ENCODE results near the gene EHMT1. TPM values are rescaled to one million over a fixed set of nuclear protein-coding genes. Genes with fewer than 3 reads are reported as not detected.

Gene EHMT1
- total and polyA plus RNA-seq, 9 of the 15 experiments (the other 6 are each of a cell fraction or from before 2014, with no cell fraction given), result 2.2 to 76.0 (median 36.4) TPM

GRCh38 chr9:137719194-137719593 lies 100.4 kb downstream of the EHMT1 start (continued):
- TF ChIP-seq C11orf30 (IDR thresholded peaks at IDR 0.05; ENCODE audit: low read depth) (no peak), PCBP2 (IDR thresholded peaks at IDR 0.05; ENCODE audit: low read depth, low read length, poor library complexity, severe bottlenecking) (no peak)

GRCh38 chr9:137720571-137721110 lies 101.8 kb downstream of the EHMT1 start:
- Histone ChIP-seq H4K20me1 (replicated peaks; ENCODE audit: control insufficient read depth, insufficient read depth, low read length) (no peaks in the 10 kb centered on the region), H3K4me2 (ENCODE audit: insufficient read depth, low read length) (no peak overlapping the region), H3K9me1 (ENCODE audit: control insufficient read depth, insufficient read depth, low read length) (no peaks in the 10 kb centered on the region), H3K9ac (ENCODE audit: insufficient read depth in 1 of 2, low read depth in 2 of 2, low read length in 2 of 2) (no peak overlapping the region), H3K79me2 (ENCODE audit: control insufficient read depth, insufficient read depth, low read length) (peaks cover 45% of the 10 kb centered on the region), H3K27ac (ENCODE audit: extremely low read depth, low read depth, low read length) (no peak overlapping the region), H3K4me3 (no peak overlapping the region), H2AFZ (ENCODE audit: low read depth, low read length) (no peak overlapping the region), H3K4me1 (replicated peaks in 1 of 2; ENCODE audit: control insufficient read depth in 2 of 2, insufficient read depth in 2 of 2, low read length in 2 of 2) (peaks cover 2 to 16% of the 10 kb centered on the region in 2 experiments; a peak in 3 of 5 replicates), H3K9me3 (replicated peaks; ENCODE audit: control insufficient read depth, insufficient read depth, low read depth, low read length) (peaks cover 8% of the 10 kb centered on the region), H3K36me3 (ENCODE audit: control insufficient read depth, insufficient read depth, low read length) (peaks cover 73% of the 10 kb centered on the region), H3K27me3 (ENCODE audit: control insufficient read depth in 2 of 2, insufficient read depth in 2 of 2, low read length in 2 of 2) (no peaks in the 10 kb centered on the region)
- TF ChIP-seq KDM1A (IDR thresholded peaks at IDR 0.05) (no peak), CBX3 (IDR thresholded peaks at IDR 0.05; ENCODE audit: borderline replicate concordance in 1 of 2, low read length in 2 of 2) (no peak), ZBTB33 (CRISPR knock-in tag; IDR thresholded peaks at IDR 0.05) (peak; percentile 99), ZMIZ1 (IDR thresholded peaks at IDR 0.05; ENCODE audit: low read depth in 2 of 2, low read length in 2 of 2) (no peak), ZNF184 (CRISPR knock-in tag; IDR thresholded peaks at IDR 0.05) (peak; percentile 86), BRD9 (IDR thresholded peaks at IDR 0.05; ENCODE audit: low read depth, partially characterized antibody) (no peak), ZBTB43 (CRISPR knock-in tag; IDR thresholded peaks at IDR 0.05) (peak; percentile 98), ID3 (CRISPR knock-in tag; IDR thresholded peaks at IDR 0.05) (no peak), ID3 (tag; IDR thresholded peaks at IDR 0.05) (no peak), RAD21 (CRISPR knock-in tag; conservative IDR thresholded peaks at IDR 0.05 in 1 of 2, IDR thresholded peaks at IDR 0.05 in 1 of 2) (no peak), SRSF3 (IDR thresholded peaks at IDR 0.05; ENCODE audit: insufficient read depth, low read length) (no peak)
- in situ Hi-C loops (cut with MboI), result no loop called here
- ChIA-PET CTCF (ENCODE audit: low intra/inter-chr PET ratio) (no interaction called here), POLR2A (no interaction called here)
- FAIRE-seq, result no peak
- 96% methylated on average over 17 of the region's 27 CpGs for WGBS (ENCODE audit: insufficient coverage, low coverage, missing lambda C conversion rate)
- no peak for DNase-seq (ENCODE audit: extremely low read depth in 1 of 4, low spot score in 3 of 4)
- no TSS peak for BruUV-seq (replicated peaks)
- intact Hi-C loops (cut with micrococcal nuclease), result no loop called here
- ATAC-seq, result no peak
